Measurements from ENCODE around the gene CCDC57.

The CCDC57 gene

GRCh38 chr17:82229698-82230608 is 17.3 kb upstream of the CCDC57 start:
- Histone ChIP-seq H2AK5ac (ENCODE audit: low read length, severe bottlenecking) (no peak overlapping the region), H3K4ac (ENCODE audit: low read depth in 1 of 2, low read length in 2 of 2) (peak overlapping the region in 1 of 2 experiments; percentile 88), H3K36me3 (ENCODE audit: control insufficient read depth in 1 of 2, insufficient read depth in 2 of 2, low read depth in 1 of 2, low read length in 2 of 2) (peaks cover 0 to 11% of the 10 kb centered on the region in 2 experiments), H4K91ac (ENCODE audit: low read length) (peak overlapping the region; percentile 25), H3K23ac (ENCODE audit: low read length in 2 of 2) (peak overlapping the region in 1 of 2 experiments; percentile 94), H3K79me1 (replicated peaks; ENCODE audit: low read length, poor library complexity, severe bottlenecking) (peaks cover under 1% of the 10 kb centered on the region), H3K4me3 (ENCODE audit: insufficient read depth in 1 of 2, low read depth in 1 of 2, low read length in 2 of 2) (peak overlapping the region; percentile 77 to 84), H3K14ac (ENCODE audit: low read length in 2 of 2) (peak overlapping the region in 1 of 2 experiments; percentile 99), H4K8ac (ENCODE audit: low read length) (peak overlapping the region; percentile 53), H2BK12ac (ENCODE audit: low read length in 2 of 2) (peak overlapping the region; percentile 25 to 80), H3K4me1 (ENCODE audit: control insufficient read depth, insufficient read depth, low read depth, low read length) (peaks cover 80% of the 10 kb centered on the region), H3K27ac (ENCODE audit: low read length, poor library complexity, severe bottlenecking) (peak overlapping the region; percentile 4), H3K9me3 (ENCODE audit: control insufficient read depth, low read length) (no peaks in the 10 kb centered on the region), H2BK120ac (ENCODE audit: low read depth, low read length) (peak overlapping the region; percentile 62), H2BK15ac (ENCODE audit: low read depth, poor library complexity, severe bottlenecking) (peak overlapping the region; percentile 88), H3K4me2 (ENCODE audit: low read length, poor library complexity, severe bottlenecking) (peak overlapping the region; percentile 95), H3K27me3 (ENCODE audit: control insufficient read depth in 1 of 2, insufficient read depth in 1 of 2, low read length in 2 of 2) (no peaks in the 10 kb centered on the region), H2AFZ (ENCODE audit: low read depth, low read length) (no peak overlapping the region), H2BK5ac (ENCODE audit: low read depth, low read length, poor library complexity, severe bottlenecking) (no peak overlapping the region), H3K9ac (ENCODE audit: low read length) (peak overlapping the region; percentile 70), H3K18ac (ENCODE audit: low read depth in 1 of 2, low read length in 2 of 2) (peak overlapping the region; percentile 83 to 93)
- 48% methylated on average over 28 of the region's 28 CpGs for WGBS
- peak; percentile 50 for DNase-seq

DNA sequence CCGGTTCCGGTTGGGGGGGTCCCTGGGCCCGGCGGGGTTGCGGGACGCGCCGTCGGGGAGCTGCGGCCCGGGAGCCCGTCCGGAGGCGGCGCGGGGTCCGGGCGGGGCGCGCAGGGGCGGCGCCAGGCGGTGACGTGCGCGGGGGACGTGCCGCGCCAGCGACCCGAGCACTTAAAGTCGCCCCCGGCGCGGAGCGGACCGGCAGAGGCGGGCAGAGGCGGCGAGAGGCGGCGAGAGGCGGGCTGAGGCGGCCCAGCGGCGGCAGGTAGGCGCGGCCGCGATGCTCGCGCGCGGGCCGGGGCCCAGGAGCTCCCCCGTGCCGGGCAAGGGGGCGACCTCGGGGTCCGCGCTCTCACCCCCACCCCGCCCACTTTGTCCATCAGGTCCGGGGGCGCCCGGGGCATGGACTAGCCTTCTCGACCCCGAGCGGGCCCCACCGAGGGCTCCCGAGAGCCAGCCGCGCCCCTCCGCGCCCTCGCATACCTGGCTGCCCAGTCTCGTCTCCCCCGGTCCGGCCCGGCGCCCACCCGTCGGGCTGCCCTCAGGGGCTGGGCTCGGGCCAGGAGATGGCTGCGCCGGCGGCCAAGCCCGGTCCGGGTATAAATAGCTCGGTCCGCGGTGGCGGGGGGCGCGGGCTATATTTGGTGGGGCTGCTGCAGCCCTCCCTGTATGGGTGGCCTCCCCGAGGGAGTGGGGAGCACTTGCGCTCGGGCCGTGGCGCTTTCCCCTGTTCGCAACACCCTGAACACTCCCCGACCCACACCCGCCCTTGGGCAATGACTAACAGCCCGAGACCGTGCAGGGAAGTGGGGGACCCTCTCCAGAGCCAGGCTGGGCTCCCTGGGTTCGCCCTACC is 16.4 kb upstream of the CCDC57 start, which contains the start of gene SLC16A3:
Gene SLC16A3, plus strand, starts transcription at position 201 of the 856 bp plus-strand sequence. CDS start 6,967 bp downstream, outside the sequence.
- peaks cover 0 to 7% of the 10 kb centered on the region in 2 experiments for H3K36me3 ChIP-seq (ENCODE audit: control insufficient read depth in 1 of 2, insufficient read depth in 2 of 2, low read depth in 1 of 2, low read length in 2 of 2)
- H3K9me3 ChIP-seq (ENCODE audit: control insufficient read depth, low read length) = no peaks in the 10 kb centered on the region
- peak within 1 kb of the TSS; percentile 95 to 98 for H3K18ac ChIP-seq (ENCODE audit: low read depth in 1 of 2, low read length in 2 of 2)
- peak within 1 kb of the TSS; percentile 70 for H3K9ac ChIP-seq (ENCODE audit: low read length)
- peak within 1 kb of the TSS; percentile 43 for H2AK5ac ChIP-seq (ENCODE audit: low read length, severe bottlenecking)
- WGBS = 3% methylated on average over 50 of the region's 105 CpGs
- DNase-seq = peak; percentile 78
- peak within 1 kb of the TSS; percentile 90 for H2BK120ac ChIP-seq (ENCODE audit: low read depth, low read length)
- H3K4me1 ChIP-seq (ENCODE audit: control insufficient read depth, insufficient read depth, low read depth, low read length) = peaks cover 71% of the 10 kb centered on the region
- H3K4me2 ChIP-seq (ENCODE audit: low read length, poor library complexity, severe bottlenecking) = peak within 1 kb of the TSS; percentile 95
- H3K4ac ChIP-seq (ENCODE audit: low read depth in 1 of 2, low read length in 2 of 2) = peak within 1 kb of the TSS; percentile 92 to 99
- H2BK5ac ChIP-seq (ENCODE audit: low read depth, low read length, poor library complexity, severe bottlenecking) = no peak within 1 kb of the TSS
- peak within 1 kb of the TSS; percentile 20 to 94 for H3K23ac ChIP-seq (ENCODE audit: low read length in 2 of 2)
- H2AFZ ChIP-seq (ENCODE audit: low read depth, low read length) = peak within 1 kb of the TSS; percentile 59
- peak within 1 kb of the TSS; percentile 95 for H2BK15ac ChIP-seq (ENCODE audit: low read depth, poor library complexity, severe bottlenecking)
- H3K79me1 ChIP-seq (replicated peaks; ENCODE audit: low read length, poor library complexity, severe bottlenecking) = no peaks in the 10 kb centered on the region
- H4K8ac ChIP-seq (ENCODE audit: low read length) = peak within 1 kb of the TSS; percentile 99
- H3K27ac ChIP-seq (ENCODE audit: low read length, poor library complexity, severe bottlenecking) = peak within 1 kb of the TSS; percentile 4
- peak within 1 kb of the TSS; percentile 99 for H4K91ac ChIP-seq (ENCODE audit: low read length)
- peak within 1 kb of the TSS; percentile 82 to 86 for H2BK12ac ChIP-seq (ENCODE audit: low read length in 2 of 2)
- peak within 1 kb of the TSS in 1 of 2 experiments; percentile 99 for H3K14ac ChIP-seq (ENCODE audit: low read length in 2 of 2)
- peak within 1 kb of the TSS; percentile 77 to 84 for H3K4me3 ChIP-seq (ENCODE audit: insufficient read depth in 1 of 2, low read depth in 1 of 2, low read length in 2 of 2)
- H3K27me3 ChIP-seq (ENCODE audit: control insufficient read depth in 1 of 2, insufficient read depth in 1 of 2, low read length in 2 of 2) = no peaks in the 10 kb centered on the region

- H2AK5ac ChIP-seq (ENCODE audit: low read length, severe bottlenecking) = peak overlapping the region; percentile 43
- no peaks in the 10 kb centered on the region for H3K79me1 ChIP-seq (replicated peaks; ENCODE audit: low read length, poor library complexity, severe bottlenecking)
- peak overlapping the region; percentile 82 to 86 for H2BK12ac ChIP-seq (ENCODE audit: low read length in 2 of 2)
- H3K18ac ChIP-seq (ENCODE audit: low read depth in 1 of 2, low read length in 2 of 2) = peak overlapping the region; percentile 95 to 98
- peak overlapping the region in 1 of 2 experiments; percentile 94 for H3K23ac ChIP-seq (ENCODE audit: low read length in 2 of 2)
- peaks cover 66% of the 10 kb centered on the region for H3K4me1 ChIP-seq (ENCODE audit: control insufficient read depth, insufficient read depth, low read depth, low read length)
- peak overlapping the region; percentile 99 for H4K91ac ChIP-seq (ENCODE audit: low read length)
- H3K9ac ChIP-seq (ENCODE audit: low read length) = peak overlapping the region; percentile 66
- peak overlapping the region; percentile 92 to 99 for H3K4ac ChIP-seq (ENCODE audit: low read depth in 1 of 2, low read length in 2 of 2)
- 16% methylated on average over 44 of the region's 63 CpGs for WGBS
- H3K9me3 ChIP-seq (ENCODE audit: control insufficient read depth, low read length) = no peaks in the 10 kb centered on the region
- DNase-seq = peak; percentile 39
- H2BK5ac ChIP-seq (ENCODE audit: low read depth, low read length, poor library complexity, severe bottlenecking) = no peak overlapping the region
- H3K27ac ChIP-seq (ENCODE audit: low read length, poor library complexity, severe bottlenecking) = no peak overlapping the region
- peak overlapping the region; percentile 90 for H2BK120ac ChIP-seq (ENCODE audit: low read depth, low read length)
- peak overlapping the region; percentile 66 to 77 for H3K4me3 ChIP-seq (ENCODE audit: insufficient read depth in 1 of 2, low read depth in 1 of 2, low read length in 2 of 2)
- H3K14ac ChIP-seq (ENCODE audit: low read length in 2 of 2) = peak overlapping the region in 1 of 2 experiments; percentile 96
- H3K27me3 ChIP-seq (ENCODE audit: control insufficient read depth in 1 of 2, insufficient read depth in 1 of 2, low read length in 2 of 2) = no peaks in the 10 kb centered on the region
- H4K8ac ChIP-seq (ENCODE audit: low read length) = peak overlapping the region; percentile 99
- H3K36me3 ChIP-seq (ENCODE audit: control insufficient read depth in 1 of 2, insufficient read depth in 2 of 2, low read depth in 1 of 2, low read length in 2 of 2) = peaks cover 0 to 6% of the 10 kb centered on the region in 2 experiments
- H2AFZ ChIP-seq (ENCODE audit: low read depth, low read length) = peak overlapping the region; percentile 59
- peak overlapping the region; percentile 94 for H2BK15ac ChIP-seq (ENCODE audit: low read depth, poor library complexity, severe bottlenecking)
- H3K4me2 ChIP-seq (ENCODE audit: low read length, poor library complexity, severe bottlenecking) = peak overlapping the region; percentile 61
These were observed 15.7 kb upstream of the CCDC57 start for GRCh38 chr17:82228278-82228841.
